Uterus (tissue), 2 donors: ENCODE measurements around the gene GRM8.

Source experiments
- POLR2A ChIP-seq, 2 donors: fragments of 450-650 bp; IDR thresholded peaks; one replicate each; pipeline ENCODE4 v1.6.1; 2016; ENCODE audit warnings: antibody characterized with exemption in 2 of 2, mild to moderate bottlenecking in 1 of 2, moderate library complexity in 1 of 2
- TF ChIP-seq, protein P1 (sequence below), 4 experiments: fragments of 200-600 bp in 2 of 4; fragments of 450-650 bp in 2 of 4; sonication (generic) in 2 of 4; IDR thresholded peaks; one replicate each; pipeline ENCODE4 v1.5.1; 2016 to 2019; ENCODE audit warnings: antibody characterized with exemption in 4 of 4, mild to moderate bottlenecking in 2 of 4, moderate library complexity in 1 of 4

DNA sequence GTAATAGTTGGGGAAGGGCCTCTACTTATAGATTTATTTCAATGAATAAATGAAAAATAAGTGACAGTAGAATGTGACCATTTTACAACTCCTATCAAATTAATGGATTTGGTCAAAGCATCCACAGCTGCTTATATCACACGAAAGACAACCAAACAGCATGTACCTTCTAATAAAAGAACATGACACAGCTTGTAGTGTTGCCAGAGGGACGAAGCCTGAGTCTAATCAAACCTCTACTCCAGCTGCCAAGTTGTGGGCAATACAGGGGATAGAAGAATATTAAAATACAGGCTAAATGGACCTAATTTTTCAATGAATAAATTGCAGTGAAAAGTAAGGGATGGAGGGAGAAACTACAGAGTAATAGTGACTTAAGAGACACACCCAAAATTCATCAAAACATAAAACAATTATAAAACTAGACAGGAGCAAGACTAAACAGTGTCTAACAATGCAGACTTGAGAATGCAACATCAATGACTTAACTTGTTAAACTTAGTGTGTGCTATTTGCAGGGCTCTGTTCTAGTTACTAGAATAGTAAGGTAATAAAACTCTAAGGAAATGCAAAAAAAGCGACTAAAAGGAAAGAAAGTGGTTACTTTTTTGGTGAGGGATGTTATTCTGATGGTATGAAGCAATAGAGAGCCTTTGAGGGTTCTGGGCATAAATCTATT is 853.8 kb downstream of the GRM8 start:
- TF ChIP-seq, protein P1, sequence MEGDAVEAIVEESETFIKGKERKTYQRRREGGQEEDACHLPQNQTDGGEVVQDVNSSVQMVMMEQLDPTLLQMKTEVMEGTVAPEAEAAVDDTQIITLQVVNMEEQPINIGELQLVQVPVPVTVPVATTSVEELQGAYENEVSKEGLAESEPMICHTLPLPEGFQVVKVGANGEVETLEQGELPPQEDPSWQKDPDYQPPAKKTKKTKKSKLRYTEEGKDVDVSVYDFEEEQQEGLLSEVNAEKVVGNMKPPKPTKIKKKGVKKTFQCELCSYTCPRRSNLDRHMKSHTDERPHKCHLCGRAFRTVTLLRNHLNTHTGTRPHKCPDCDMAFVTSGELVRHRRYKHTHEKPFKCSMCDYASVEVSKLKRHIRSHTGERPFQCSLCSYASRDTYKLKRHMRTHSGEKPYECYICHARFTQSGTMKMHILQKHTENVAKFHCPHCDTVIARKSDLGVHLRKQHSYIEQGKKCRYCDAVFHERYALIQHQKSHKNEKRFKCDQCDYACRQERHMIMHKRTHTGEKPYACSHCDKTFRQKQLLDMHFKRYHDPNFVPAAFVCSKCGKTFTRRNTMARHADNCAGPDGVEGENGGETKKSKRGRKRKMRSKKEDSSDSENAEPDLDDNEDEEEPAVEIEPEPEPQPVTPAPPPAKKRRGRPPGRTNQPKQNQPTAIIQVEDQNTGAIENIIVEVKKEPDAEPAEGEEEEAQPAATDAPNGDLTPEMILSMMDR (IDR thresholded peaks at IDR 0.05) = no peak
- TF ChIP-seq POLR2A (IDR thresholded peaks at IDR 0.05) = no peak
